H1 (cell line): ENCODE results near the gene ALPI.
"Not testable (repeated sequence)": the region's sequence is repeated elsewhere in the genome, so short reads cannot be mapped to it uniquely, and the experiment has no call there.

Experiments used
- CTCF ChIP-seq, 3 experiments: IDR thresholded peaks; 1 replicate in 2 of 3; 2 replicates in 1 of 3; pipeline versions ENCODE4 v1.5.1 to v1.6.1; 2011; ENCODE audit warnings: low read length in 3 of 3, mild to moderate bottlenecking in 3 of 3, inconsistent platforms in 2 of 3, low read depth in 1 of 3, moderate library complexity in 1 of 3; ENCODE audit not compliant: insufficient read depth in 1 of 3; ENCODE audit errors: control extremely low read depth in 1 of 3
- EP300 ChIP-seq, 2 experiments: IDR thresholded peaks; 1 replicate in 1 of 2; 2 replicates in 1 of 2; pipeline ENCODE4 v1.6.1; 2011 to 2012; ENCODE audit warnings: low read depth in 2 of 2, low read length in 2 of 2, mild to moderate bottlenecking in 2 of 2, borderline replicate concordance in 1 of 2, inconsistent platforms in 1 of 2, moderate library complexity in 1 of 2
- EZH2 ChIP-seq: fragments of 200-600 bp; sonication (generic); IDR thresholded peaks from 2 replicates; pipeline ENCODE4 v1.7.1; 2012; ENCODE audit warnings: low read depth, mild to moderate bottlenecking, moderate library complexity, low read length, inconsistent platforms; ENCODE audit not compliant: severe bottlenecking
- GABPA ChIP-seq: IDR thresholded peaks from 2 replicates; pipeline ENCODE4 v1.6.1; 2011; ENCODE audit warnings: mild to moderate bottlenecking, low read length, moderate library complexity, borderline replicate concordance; ENCODE audit not compliant: insufficient read depth
- JUN ChIP-seq: IDR thresholded peaks from 2 replicates; pipeline ENCODE4 v1.6.1; 2011; ENCODE audit warnings: low read depth, mild to moderate bottlenecking, improper control_type of control experiment, low read length
- POLR2A ChIP-seq, 2 experiments: IDR thresholded peaks; 1 replicate in 1 of 2; 2 replicates in 1 of 2; pipeline ENCODE4 v1.6.1; 2011; ENCODE audit warnings: low read depth in 2 of 2, low read length in 2 of 2, mild to moderate bottlenecking in 2 of 2; ENCODE audit errors: control extremely low read depth in 1 of 2
- RXRA ChIP-seq: IDR thresholded peaks from 2 replicates; pipeline ENCODE4 v1.6.1; 2011; ENCODE audit warnings: low read depth, mild to moderate bottlenecking, low read length, moderate library complexity; ENCODE audit not compliant: insufficient read depth
- SIX5 ChIP-seq: IDR thresholded peaks from 2 replicates; pipeline ENCODE4 v1.6.1; 2011; ENCODE audit warnings: mild to moderate bottlenecking, low read depth, low read length
- TAF1 ChIP-seq: IDR thresholded peaks from 2 replicates; pipeline ENCODE4 v1.6.1; 2011; ENCODE audit warnings: mild to moderate bottlenecking, low read depth, low read length
- YY1 ChIP-seq: IDR thresholded peaks from 2 replicates; pipeline ENCODE4 v1.6.1; 2011; ENCODE audit warnings: low read depth, mild to moderate bottlenecking, low read length

GRCh38 chr2:232407428-232408150 is 48.4 kb upstream of the ALPI start:
- not testable (repeated sequence) for TF ChIP-seq EZH2; CTCF (IDR thresholded peaks at IDR 0.05; ENCODE audit: control extremely low read depth in 1 of 3, insufficient read depth in 1 of 3, low read depth in 1 of 3, low read length in 3 of 3); GABPA; SIX5; RXRA; POLR2A (IDR thresholded peaks at IDR 0.05; ENCODE audit: control extremely low read depth in 1 of 2, low read depth in 2 of 2, low read length in 2 of 2); EP300 (IDR thresholded peaks at IDR 0.05; ENCODE audit: borderline replicate concordance in 1 of 2, low read depth in 2 of 2, low read length in 2 of 2); TAF1; JUN; YY1
